KMS-11 (cell line): ENCODE data around the gene KRTAP5-3.
"Not testable (repeated sequence)": the region's sequence is repeated elsewhere in the genome, so short reads cannot be mapped to it uniquely, and the experiment has no call there.

Experiments used
- H2AFZ ChIP-seq: fragments of 200-600 bp; sonication (generic); 2 replicates; pipeline ENCODE4 v1.6.1; 2016; ENCODE audit warnings: antibody characterized with exemption, mixed run types, low read depth
- H3K27ac ChIP-seq: fragments of 200-600 bp; sonication (generic); 2 replicates; pipeline ENCODE4 v1.6.1; 2016; ENCODE audit warnings: mild to moderate bottlenecking, mixed run types
- H3K27me3 ChIP-seq: fragments of 200-600 bp; sonication (generic); 2 replicates; pipeline ENCODE4 v1.6.1; 2017; ENCODE audit warnings: mild to moderate bottlenecking, low read depth, mixed run types, moderate library complexity; ENCODE audit not compliant: insufficient read depth
- H3K36me3 ChIP-seq: fragments of 200-600 bp; sonication (generic); 2 replicates; pipeline ENCODE4 v1.6.1; 2017; ENCODE audit warnings: mild to moderate bottlenecking, mixed run types; ENCODE audit not compliant: insufficient read depth
- H3K4me1 ChIP-seq: fragments of 200-600 bp; sonication (generic); 2 replicates; pipeline ENCODE4 v1.6.1; 2016; ENCODE audit warnings: mild to moderate bottlenecking, low read depth, mixed run types; ENCODE audit not compliant: poor library complexity, severe bottlenecking
- H3K4me2 ChIP-seq: fragments of 200-600 bp; sonication (generic); 2 replicates; pipeline ENCODE4 v1.7.0; 2016; ENCODE audit warnings: mild to moderate bottlenecking, mixed run types
- H3K4me3 ChIP-seq: fragments of 200-600 bp; sonication (generic); IDR thresholded peaks from 2 replicates; pipeline ENCODE4 v1.6.1; 2017; ENCODE audit warnings: low read depth, low read length, mixed read lengths; ENCODE audit not compliant: insufficient read depth
- H3K79me2 ChIP-seq: fragments of 200-600 bp; sonication (generic); 2 replicates; pipeline ENCODE4 v1.6.1; 2016; ENCODE audit warnings: low read depth, mixed run types; ENCODE audit not compliant: insufficient read depth
- H3K9ac ChIP-seq: fragments of 200-600 bp; sonication (generic); 2 replicates; pipeline ENCODE4 v1.6.1; 2016; ENCODE audit warnings: mild to moderate bottlenecking, mixed run types
- H4K20me1 ChIP-seq: fragments of 200-600 bp; sonication (generic); 2 replicates; pipeline ENCODE4 v1.6.1; 2016; ENCODE audit warnings: mild to moderate bottlenecking, mixed run types; ENCODE audit not compliant: insufficient read depth
- TF ChIP-seq, protein P1 (sequence below): fragments of 200-600 bp; sonication (generic); conservative IDR thresholded peaks from 2 replicates; pipeline ENCODE4 v1.6.1; 2017; ENCODE audit warnings: low read depth, mild to moderate bottlenecking, antibody characterized with exemption, low read length, moderate library complexity, mixed read lengths

The KRTAP5-3 gene

DNA sequence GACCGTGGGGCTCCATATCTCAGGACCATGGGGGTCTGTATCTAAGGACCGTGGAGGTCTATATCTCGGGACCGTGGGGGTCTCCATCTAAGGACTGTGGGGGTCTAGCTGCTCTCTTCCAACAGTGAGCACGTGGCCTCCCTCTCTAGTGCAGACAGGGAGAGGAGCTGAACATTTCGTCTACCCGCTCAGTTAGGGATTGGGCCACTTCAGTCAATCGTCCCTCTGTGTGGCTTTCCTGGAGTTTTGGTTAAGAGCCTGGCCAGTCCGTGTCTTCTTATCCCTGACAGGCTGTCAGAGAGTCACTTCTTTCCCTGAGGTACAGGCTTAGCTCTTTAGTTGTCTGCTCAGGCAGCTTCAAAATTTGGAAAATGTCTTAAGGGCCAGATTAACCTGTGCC, 26.3 kb downstream of the KRTAP5-3 start:
- Histone ChIP-seq H3K9ac (no peak overlapping the region), H3K4me2 (no peak overlapping the region), H2AFZ (no peak overlapping the region), H4K20me1 (no peaks in the 10 kb centered on the region), H3K27me3 (peaks cover 71% of the 10 kb centered on the region), H3K27ac (no peak overlapping the region), H3K36me3 (no peaks in the 10 kb centered on the region), H3K79me2 (no peaks in the 10 kb centered on the region), H3K4me3 (no peak overlapping the region), H3K4me1 (no peaks in the 10 kb centered on the region)
- TF ChIP-seq, protein P1, sequence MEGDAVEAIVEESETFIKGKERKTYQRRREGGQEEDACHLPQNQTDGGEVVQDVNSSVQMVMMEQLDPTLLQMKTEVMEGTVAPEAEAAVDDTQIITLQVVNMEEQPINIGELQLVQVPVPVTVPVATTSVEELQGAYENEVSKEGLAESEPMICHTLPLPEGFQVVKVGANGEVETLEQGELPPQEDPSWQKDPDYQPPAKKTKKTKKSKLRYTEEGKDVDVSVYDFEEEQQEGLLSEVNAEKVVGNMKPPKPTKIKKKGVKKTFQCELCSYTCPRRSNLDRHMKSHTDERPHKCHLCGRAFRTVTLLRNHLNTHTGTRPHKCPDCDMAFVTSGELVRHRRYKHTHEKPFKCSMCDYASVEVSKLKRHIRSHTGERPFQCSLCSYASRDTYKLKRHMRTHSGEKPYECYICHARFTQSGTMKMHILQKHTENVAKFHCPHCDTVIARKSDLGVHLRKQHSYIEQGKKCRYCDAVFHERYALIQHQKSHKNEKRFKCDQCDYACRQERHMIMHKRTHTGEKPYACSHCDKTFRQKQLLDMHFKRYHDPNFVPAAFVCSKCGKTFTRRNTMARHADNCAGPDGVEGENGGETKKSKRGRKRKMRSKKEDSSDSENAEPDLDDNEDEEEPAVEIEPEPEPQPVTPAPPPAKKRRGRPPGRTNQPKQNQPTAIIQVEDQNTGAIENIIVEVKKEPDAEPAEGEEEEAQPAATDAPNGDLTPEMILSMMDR = no peak

DNA sequence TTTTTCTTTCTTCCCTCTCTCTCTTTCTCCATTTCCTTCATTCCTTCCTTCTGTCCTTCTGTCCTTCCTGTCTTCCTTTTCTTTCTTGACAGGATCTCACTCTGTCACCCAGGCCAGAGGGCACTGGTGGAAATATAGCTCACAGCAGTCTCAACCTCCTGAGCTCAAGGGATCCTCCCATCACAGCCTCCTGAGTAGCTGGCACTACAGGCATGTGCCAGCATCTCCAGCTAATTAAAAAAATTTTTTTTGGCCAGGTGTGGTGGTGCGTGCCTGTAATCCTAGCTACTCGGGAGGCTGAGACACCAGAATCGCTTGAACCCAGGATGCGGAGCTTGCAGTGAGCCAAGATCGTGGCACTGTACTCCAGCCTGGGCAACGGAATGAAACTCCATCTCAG, 31.4 kb downstream of the KRTAP5-3 start:
- no peaks in the 10 kb centered on the region for H4K20me1 ChIP-seq
- H3K4me1 ChIP-seq = no peaks in the 10 kb centered on the region
- no peaks in the 10 kb centered on the region for H3K36me3 ChIP-seq
- no peak overlapping the region for H3K4me2 ChIP-seq
- H3K27me3 ChIP-seq = peaks cover 75% of the 10 kb centered on the region
- no peak overlapping the region for H3K4me3 ChIP-seq
- H3K27ac ChIP-seq = no peak overlapping the region
- H3K9ac ChIP-seq = no peak overlapping the region
- no peaks in the 10 kb centered on the region for H3K79me2 ChIP-seq
- H2AFZ ChIP-seq = no peak overlapping the region
- TF ChIP-seq, protein P1 = no peak

DNA sequence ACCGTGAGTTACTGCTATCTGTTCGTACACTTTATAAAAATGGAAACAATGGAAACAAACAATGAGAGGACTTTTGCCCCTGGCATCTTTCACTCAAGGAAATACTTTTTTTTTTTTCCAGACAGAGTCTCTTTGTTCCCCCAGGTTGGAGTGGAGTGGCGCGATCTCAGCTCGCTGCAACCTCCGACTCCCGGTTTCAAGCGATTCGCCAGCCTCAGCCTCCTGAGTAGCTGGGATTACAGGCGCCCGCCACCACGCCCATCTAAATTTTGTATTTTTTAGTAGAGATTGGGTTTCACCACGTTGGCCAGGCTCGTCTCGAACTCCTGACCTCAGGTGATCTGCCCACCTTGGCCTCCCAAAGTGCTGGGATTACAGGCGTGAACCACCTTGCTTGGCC, 32.5 kb downstream of the KRTAP5-3 start:
- not testable (repeated sequence) for H3K4me2 ChIP-seq, H4K20me1 ChIP-seq, H3K36me3 ChIP-seq, H3K27ac ChIP-seq, H2AFZ ChIP-seq, H3K9ac ChIP-seq, H3K4me1 ChIP-seq, H3K79me2 ChIP-seq, H3K4me3 ChIP-seq
- H3K27me3 ChIP-seq = peaks cover 74% of the 10 kb centered on the region

DNA sequence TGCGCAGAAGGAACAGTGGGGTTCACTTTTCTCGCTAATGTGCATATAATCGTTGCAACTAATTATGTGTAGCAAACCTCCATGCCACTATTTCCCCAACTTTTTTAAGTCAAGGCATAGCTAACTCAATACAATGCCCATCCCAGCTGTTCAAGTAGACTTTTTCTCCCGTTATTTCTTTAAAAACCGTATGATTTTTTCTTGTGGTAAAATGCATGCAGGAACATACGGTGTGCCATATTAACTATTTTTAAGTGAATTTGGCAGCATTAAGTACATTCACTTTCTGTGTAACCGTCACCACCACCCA, 33.4 kb downstream of the KRTAP5-3 start:
- no peak overlapping the region for H2AFZ ChIP-seq
- no peak overlapping the region for H3K4me3 ChIP-seq
- no peak overlapping the region for H3K9ac ChIP-seq
- H3K4me2 ChIP-seq = no peak overlapping the region
- no peaks in the 10 kb centered on the region for H4K20me1 ChIP-seq
- H3K27me3 ChIP-seq = peaks cover 73% of the 10 kb centered on the region
- H3K27ac ChIP-seq = no peak overlapping the region
- no peaks in the 10 kb centered on the region for H3K4me1 ChIP-seq
- TF ChIP-seq, protein P1 = no peak; the same call in 1 of the 2 replicates
- no peaks in the 10 kb centered on the region for H3K36me3 ChIP-seq
- H3K79me2 ChIP-seq = no peaks in the 10 kb centered on the region

DNA sequence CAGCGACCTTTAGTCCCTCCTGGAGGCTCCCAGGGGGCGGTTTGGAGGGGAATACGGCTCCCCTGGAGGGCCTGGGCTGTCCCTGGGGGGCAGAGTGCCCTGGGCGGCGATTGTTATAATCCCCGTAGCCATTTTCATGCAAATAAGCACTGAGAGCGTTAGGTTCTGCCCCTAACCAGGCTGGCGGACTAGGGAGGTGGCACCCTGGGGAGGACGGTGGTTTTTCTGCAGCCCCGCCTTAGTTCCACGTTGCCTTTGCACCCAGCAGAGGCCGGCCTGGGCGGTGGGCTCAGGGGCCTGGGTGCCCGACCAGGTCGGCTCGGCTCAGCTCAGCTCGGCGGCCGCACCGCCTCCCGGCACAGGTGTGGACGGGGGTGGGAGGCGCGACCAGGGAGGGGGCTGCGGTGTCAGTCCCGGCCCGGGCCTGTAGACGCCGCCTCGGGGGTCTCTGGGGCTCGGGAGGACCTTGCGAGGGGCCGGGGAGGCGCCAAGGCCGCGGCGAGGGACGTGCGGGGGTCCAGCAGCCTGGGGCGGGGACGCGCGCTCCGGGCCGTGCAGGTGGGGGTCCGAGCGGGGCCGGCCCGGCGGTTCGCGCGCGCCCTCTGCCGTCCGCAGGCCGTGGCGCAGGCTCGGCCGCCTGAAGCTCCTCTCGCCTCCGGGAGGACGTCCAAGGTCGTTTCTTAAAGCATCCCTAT, 33.9 kb downstream of the KRTAP5-3 start:
- Histone ChIP-seq H3K36me3 (no peaks in the 10 kb centered on the region), H3K9ac (no peak overlapping the region), H3K4me3 (no peak overlapping the region), H3K4me1 (no peaks in the 10 kb centered on the region), H2AFZ (peak overlapping the region; percentile 73), H4K20me1 (no peaks in the 10 kb centered on the region), H3K4me2 (peak overlapping the region; percentile 74), H3K27ac (no peak overlapping the region), H3K79me2 (no peaks in the 10 kb centered on the region), H3K27me3 (peaks cover 68% of the 10 kb centered on the region)
- TF ChIP-seq, protein P1 = peak; percentile 56; the same call in 1 of the 2 replicates
